ENCODE data around the gene SLC35E2B.

GRCh38 chr1:1630965-1631781, 61.4 kb downstream of the SLC35E2B start:
- TF ChIP-seq CTCF (IDR thresholded peaks at IDR 0.05): no peak
- TF ChIP-seq POLR2A (IDR thresholded peaks at IDR 0.05): no peak
- peak in 3 of 4 donors; percentile 19 to 49 (median 39) for TF ChIP-seq POLR2AphosphoS5 (IDR thresholded peaks at IDR 0.05)
- TF ChIP-seq EP300 (IDR thresholded peaks at IDR 0.05): no peak

Data from sigmoid colon (tissue), 4 donors.